DMS153 treated with DMSO at 0.1 percent for 48 hours (cell line): ENCODE measurements around the gene HJURP.

ENCODE experiments used
- DNase-seq: peaks from one replicate; lab custom pipeline; 2025; ENCODE audit not compliant: unreplicated experiment; lab: John Stamatoyannopoulos, UW

Gene HJURP

DNA sequence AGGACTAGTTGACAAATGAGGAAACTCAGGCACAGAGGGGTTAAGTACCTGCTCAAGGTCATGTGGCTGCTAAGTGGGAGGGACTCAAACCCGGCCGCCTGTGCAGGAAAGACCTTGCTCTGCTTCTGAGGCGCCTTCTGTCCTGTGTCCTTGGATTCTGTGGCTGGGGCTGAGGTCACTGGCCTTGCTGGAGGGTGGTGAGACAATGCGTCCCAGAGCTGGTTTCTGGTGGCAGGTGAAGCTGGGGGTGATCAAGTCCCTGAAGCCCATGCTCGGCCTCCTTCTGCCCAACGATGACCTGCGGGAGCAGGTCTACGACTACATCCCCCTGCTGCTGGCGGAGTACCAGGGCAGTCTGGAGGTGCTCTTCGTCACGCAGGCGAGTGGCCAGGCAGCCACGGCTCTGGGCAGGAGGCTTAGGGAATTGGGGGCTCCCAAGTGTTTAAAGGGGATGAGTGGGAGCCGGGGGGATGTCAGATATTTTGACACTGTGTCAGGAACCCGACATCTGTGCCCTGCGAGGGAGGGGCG is 60.1 kb downstream of the HJURP start:
- no peak for DNase-seq

DNA sequence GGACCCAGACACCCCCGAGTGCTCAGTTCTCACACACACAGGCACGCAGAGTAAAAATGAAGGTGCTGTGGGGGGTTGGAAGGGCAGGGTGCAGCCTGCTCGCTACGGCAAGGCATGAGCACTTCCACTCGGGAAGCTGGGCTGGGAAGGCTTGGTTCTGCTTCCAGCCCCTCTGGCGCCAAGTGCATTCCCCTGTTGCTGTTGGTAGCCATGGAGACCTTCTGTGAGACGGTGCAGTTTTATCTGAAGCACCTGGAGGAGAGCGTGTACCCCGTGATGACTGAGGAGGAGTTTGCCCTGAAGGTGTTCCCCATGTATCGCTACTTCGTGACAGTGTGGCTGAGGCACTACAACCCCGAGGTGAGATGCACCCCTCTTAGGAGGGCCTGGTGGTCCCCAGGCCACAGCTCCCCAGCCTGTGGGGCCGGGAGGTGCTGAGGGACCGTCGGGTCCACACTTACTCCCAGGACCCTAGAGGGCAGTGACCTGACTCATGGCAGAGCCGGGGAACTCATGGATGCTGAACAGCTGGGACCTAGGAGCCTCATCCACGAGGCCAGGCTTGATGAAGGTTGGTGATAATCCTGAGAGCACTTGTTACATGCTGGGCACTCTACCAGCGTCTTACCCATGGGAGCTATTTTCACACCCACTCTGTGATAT is 60.7 kb downstream of the HJURP start:
- DNase-seq: no peak

DNA sequence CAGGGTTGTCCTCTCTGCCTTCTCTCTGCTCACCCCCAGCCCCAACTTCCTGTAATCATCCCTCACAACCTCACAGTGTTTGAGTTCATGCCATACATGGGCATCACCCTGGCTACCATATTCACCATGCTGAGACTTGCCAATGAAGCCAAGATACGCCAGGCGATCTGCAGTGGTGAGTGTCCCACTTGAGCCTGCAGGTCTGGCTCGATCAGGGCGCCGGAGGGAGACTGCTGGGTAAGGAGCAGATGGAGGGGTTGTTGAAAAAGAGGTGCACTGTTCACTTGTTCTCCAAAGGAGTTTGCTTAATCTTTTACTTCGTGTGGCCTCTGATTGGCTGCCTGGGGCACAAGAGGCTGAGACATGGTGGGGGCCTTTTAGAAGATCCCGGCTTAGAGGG is 61.6 kb downstream of the HJURP start:
- no peak for DNase-seq

DNA sequence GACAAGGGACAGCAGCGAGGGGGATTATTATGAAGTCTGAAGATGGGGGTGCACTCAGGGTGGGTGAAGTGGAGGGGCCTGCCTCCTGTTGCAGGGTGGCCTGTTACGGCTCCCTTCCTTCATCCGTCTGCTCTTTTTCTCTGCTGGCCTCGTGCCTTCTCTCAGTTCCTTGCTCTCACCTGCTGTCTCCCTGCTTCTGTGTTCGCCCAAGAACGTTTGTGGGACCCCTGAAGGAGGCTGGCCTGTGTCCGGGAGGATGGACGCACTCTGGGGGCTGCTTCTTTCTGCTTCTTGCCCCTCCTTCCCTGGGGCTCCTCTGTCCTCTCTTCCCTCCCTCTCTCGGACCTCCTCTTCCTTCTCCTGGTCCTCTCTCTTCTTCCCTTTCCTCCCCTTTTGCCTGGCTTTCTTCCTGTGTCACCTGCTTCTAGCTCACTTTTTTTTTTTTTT is 62.4 kb downstream of the HJURP start:
- no peak for DNase-seq

DNA sequence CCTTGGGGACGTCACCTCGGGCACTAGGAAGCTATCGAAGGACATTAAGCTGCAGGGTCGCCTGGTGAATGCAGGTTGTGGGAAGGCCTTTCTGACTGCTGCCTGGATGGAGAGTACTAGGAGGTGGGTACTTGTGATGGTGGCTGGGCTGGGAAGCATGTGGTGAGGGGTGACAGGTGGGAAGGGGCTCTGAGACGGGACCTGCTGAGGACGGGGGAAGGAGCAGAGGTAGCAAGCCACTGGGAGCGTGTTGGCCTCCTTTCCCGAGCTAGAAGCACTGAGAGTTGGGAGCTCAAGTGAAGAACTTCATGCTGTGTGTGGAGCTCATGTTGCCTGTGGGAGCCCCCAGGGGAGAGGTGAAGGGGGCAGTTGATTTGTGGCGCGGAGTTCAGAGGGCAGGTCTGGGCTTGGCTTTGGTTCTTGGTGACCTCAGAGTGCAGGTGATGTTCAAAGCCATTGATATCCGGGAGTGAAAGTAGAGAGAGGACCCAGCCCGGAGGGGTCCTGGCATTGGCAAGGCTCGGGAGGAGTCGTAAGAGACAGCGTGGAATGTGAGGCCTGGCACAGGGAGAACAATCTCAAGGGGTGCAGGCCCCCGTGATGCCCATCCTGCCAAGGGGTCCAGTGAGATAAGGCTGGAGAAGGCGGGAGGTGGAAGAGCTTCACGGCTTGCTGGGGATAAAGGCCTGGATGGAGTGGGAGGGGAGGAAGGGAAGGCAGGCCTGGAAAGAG is 63.0 kb downstream of the HJURP start:
- DNase-seq: no peak

DNA sequence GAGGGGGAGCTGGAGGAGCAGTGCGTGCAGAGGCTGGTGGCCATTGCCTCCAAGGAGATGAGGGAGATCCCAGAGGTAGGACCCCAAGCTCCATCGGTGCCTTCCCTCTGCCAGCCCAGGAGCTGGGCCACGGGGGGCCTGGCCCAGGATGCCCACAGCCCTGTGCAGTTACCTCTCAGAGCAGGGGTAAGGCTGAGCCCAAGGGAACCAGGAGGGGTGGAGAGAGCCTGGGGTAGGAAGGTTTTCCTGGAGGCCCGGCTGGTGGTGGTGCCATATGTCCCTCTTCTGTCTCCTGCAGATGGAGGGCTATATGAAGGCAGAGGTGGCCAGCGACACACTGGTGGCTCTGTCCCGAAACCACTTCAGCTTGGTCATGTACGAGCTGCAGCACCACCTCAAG is 64.8 kb downstream of the HJURP start:
- DNase-seq: no peak
